Measurements from ENCODE around the gene HAPSTR1. TPM values are rescaled to one million over a fixed set of nuclear protein-coding genes. Genes with fewer than 3 reads are reported as not detected.

Gene HAPSTR1
- total RNA-seq, 2 experiments from 2014 or later, result 52.5 to 53.4 TPM

DNA sequence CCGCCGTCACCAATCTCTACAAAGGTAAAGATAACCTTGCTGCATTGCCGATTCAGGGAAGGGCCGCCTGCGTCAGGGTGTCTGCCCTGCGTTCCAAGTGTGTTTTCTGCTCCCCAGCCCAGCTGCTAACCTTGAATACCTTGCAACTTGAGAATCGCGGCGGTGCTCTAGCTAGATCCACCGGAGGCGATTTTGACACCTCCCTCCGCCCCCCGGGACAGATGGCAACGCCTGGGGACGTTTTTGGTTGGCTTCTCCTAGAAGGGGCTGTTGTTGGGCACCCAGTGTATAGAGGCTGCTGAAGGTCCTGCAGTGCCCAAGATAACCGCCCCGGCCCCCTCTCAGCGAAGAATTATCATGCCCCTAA is 1.5 kb downstream of the HAPSTR1 start:
- peaks cover 38% of the 10 kb centered on the region for H3K4me1 Mint-ChIP-seq (ENCODE audit: low read depth)
- no peak for TF ChIP-seq CTCF (IDR thresholded peaks at IDR 0.05)
- peak; percentile 58 for DNase-seq
- no peaks in the 10 kb centered on the region for H3K27me3 Mint-ChIP-seq
- peak overlapping the region; percentile 79 for H3K4me3 Mint-ChIP-seq
- ATAC-seq, result no peak
- ChIA-PET CTCF (interaction anchor here (0.8 to 2.7 kb wide), 5 partner anchors 10 to 156 kb away, joined by 3 to 7 read pairs (median 4); no protein-coding TSS in a partner anchor), POLR2A (interaction anchor here (0.8 to 4.9 kb wide), 14 partner anchors 9 to 224 kb away, joined by 3 to 78 read pairs (median 8); partner anchors contain the start of gene CARHSP1)
- H3K9me3 Mint-ChIP-seq, result no peaks in the 10 kb centered on the region
- peak overlapping the region; percentile 98 for H3K27ac Mint-ChIP-seq
- intact Hi-C loops (cut with micrococcal nuclease), result loop anchor here (5.0 kb wide), 2 partner anchors 34 to 131 kb away; partner anchors contain the start of gene USP7
- H3K36me3 Mint-ChIP-seq (ENCODE audit: low read depth), result peaks cover 45% of the 10 kb centered on the region

- Mint-ChIP-seq H3K4me1 (ENCODE audit: low read depth) (peaks cover 50% of the 10 kb centered on the region), H3K27me3 (no peaks in the 10 kb centered on the region), H3K4me3 (peak overlapping the region; percentile 79), H3K36me3 (ENCODE audit: low read depth) (peaks cover 54% of the 10 kb centered on the region), H3K9me3 (no peaks in the 10 kb centered on the region), H3K27ac (peak overlapping the region; percentile 98)
- no peak for TF ChIP-seq CTCF (IDR thresholded peaks at IDR 0.05)
- ChIA-PET POLR2A (interaction anchor here (0.8 to 4.9 kb wide), 7 partner anchors 7 to 166 kb away, joined by 3 to 78 read pairs (median 26); no protein-coding TSS in a partner anchor), CTCF (interaction anchor here (0.5 to 2.7 kb wide), 5 partner anchors 8 to 85 kb away, joined by 3 to 7 read pairs (median 3); no protein-coding TSS in a partner anchor)
- ATAC-seq (no peak), DNase-seq (no peak)
- intact Hi-C loops (cut with micrococcal nuclease), result loop anchor here (5.0 kb wide), 2 partner anchors 33 to 132 kb away; partner anchors contain the start of gene USP7
Measured at GRCh38 chr16:9094011-9094846, 2.8 kb downstream of the HAPSTR1 start.

DNA sequence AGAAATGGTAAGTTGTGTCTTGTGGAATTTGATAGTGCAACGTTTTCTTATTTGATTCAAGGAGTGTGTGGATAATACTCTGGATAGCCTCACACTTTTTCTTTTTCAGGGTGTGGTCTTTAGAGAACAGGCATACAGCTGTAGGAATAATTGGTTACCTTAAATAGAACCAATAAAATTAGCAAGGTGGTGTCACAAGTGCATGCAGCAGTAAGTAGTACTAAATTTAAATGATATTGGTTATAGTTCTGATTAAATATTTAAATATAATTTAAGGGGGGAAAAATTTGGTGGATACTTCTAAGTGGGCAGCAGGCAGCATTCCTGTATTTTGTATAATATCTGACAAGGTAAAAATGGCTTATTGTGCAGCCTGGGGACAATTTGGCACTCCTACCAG is 3.7 kb downstream of the HAPSTR1 start:
- Mint-ChIP-seq H3K27ac (peak overlapping the region; percentile 63), H3K4me1 (ENCODE audit: low read depth) (peaks cover 54% of the 10 kb centered on the region), H3K36me3 (ENCODE audit: low read depth) (peaks cover 63% of the 10 kb centered on the region), H3K4me3 (peak overlapping the region; percentile 79), H3K9me3 (no peaks in the 10 kb centered on the region), H3K27me3 (no peaks in the 10 kb centered on the region)
- ChIA-PET POLR2A (no interaction called here), CTCF (interaction anchor here (3.8 kb wide), 1 partner anchor 86 kb away, joined by 9 read pairs; no protein-coding TSS in a partner anchor)
- intact Hi-C loops (cut with micrococcal nuclease), result no loop called here
- TF ChIP-seq CTCF (IDR thresholded peaks at IDR 0.05), result no peak
- DNase-seq (no peak), ATAC-seq (no peak)

DNA sequence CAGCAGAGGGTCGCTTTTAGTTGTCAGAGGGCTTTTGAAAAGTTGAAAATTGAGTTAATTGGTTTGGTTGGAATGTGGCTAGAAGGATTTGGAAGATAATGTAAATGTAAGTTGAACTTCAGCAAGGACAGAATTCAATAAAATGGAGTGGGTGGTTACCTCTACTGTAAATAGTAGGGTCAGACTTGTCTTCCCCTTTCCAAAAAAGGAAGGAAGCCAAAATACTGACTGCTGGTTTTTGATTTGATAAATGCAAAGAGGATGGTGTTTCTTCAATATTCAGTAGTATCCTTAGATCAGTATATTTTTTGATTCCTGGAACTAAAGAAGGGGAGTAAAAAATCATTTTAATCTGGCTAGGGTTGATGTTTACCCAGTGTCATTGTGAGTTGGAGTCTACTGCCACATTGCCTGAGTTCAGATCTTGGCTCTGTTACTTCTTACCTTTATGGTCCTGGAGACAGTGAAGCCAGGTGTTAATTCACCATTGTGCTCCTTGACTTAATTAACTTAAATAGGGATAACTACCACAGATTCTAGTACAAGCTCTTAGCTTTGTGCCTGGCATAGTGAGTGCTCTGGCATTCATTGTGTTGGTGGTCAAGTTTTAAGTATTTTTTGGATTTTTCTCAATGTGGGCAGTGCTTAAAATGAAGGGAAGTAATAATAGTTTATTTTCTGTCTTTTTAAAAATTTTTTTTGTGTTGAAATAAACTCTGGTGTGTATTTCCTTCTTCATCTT is 4.4 kb downstream of the HAPSTR1 start:
- TF ChIP-seq CTCF (IDR thresholded peaks at IDR 0.05), result no peak
- H3K36me3 Mint-ChIP-seq (ENCODE audit: low read depth), result peaks cover 70% of the 10 kb centered on the region
- no peak for ATAC-seq
- peaks cover 61% of the 10 kb centered on the region for H3K4me1 Mint-ChIP-seq (ENCODE audit: low read depth)
- H3K4me3 Mint-ChIP-seq, result peak overlapping the region; percentile 62
- POLR2A ChIA-PET, result interaction anchor here (0.6 kb wide), 1 partner anchor 202 kb away, joined by 3 read pairs; no protein-coding TSS in a partner anchor
- H3K9me3 Mint-ChIP-seq, result no peaks in the 10 kb centered on the region
- intact Hi-C loops (cut with micrococcal nuclease), result no loop called here
- no peak for DNase-seq
- CTCF ChIA-PET, result interaction anchor here (3.8 kb wide), 1 partner anchor 87 kb away, joined by 9 read pairs; no protein-coding TSS in a partner anchor
- H3K27ac Mint-ChIP-seq, result peak overlapping the region; percentile 61
- H3K27me3 Mint-ChIP-seq, result no peaks in the 10 kb centered on the region
